Activated T-helper 1 cell treated with anti-CD3 and anti-CD28 coated beads, Interleukin-12 subunit alpha, Interleukin-12 subunit beta, Interleukin-2, Interleukin-4 antibody, amounts not matched to agents 30 ng/mL and 10 ng/mL and 1 ng/mL, durations not matched to agents 14 hours and 24 hours and 36 hours (primary cell): ENCODE results near the gene HEATR1. TPM values are rescaled to one million over a fixed set of nuclear protein-coding genes. Genes with fewer than 3 reads are reported as not detected.

ENCODE experiments used
- DNase-seq: peaks from one replicate; pipeline ENCODE4 v3.0.0; 2021; ENCODE audit warnings: low spot score
- H3K27ac Mint-ChIP-seq: one replicate; pipeline ENCODE4 v1.8.0; 2021; ENCODE audit warnings: mild to moderate bottlenecking, mixed read lengths
- H3K27me3 Mint-ChIP-seq: one replicate; pipeline ENCODE4 v1.8.0; 2022; ENCODE audit warnings: mild to moderate bottlenecking, moderate library complexity, mixed read lengths; ENCODE audit not compliant: insufficient read depth
- H3K36me3 Mint-ChIP-seq: one replicate; pipeline ENCODE4 v1.8.0; 2021; ENCODE audit warnings: low read depth, mixed read lengths
- H3K4me1 Mint-ChIP-seq: one replicate; pipeline ENCODE4 v1.8.0; 2021; ENCODE audit warnings: low read depth, mixed read lengths
- H3K4me3 Mint-ChIP-seq: one replicate; pipeline ENCODE4 v1.8.0; 2021; ENCODE audit warnings: mild to moderate bottlenecking, moderate library complexity, mixed read lengths
- H3K9me3 Mint-ChIP-seq: one replicate; pipeline ENCODE4 v1.8.0; 2021; ENCODE audit warnings: mixed read lengths
- intact Hi-C: fragments of 100-400 bp; cut with micrococcal nuclease; formaldehyde crosslinking; loops from one replicate; pipeline ENCODE4 v1.15.1; 2024
- total RNA-seq: library from RNA; stranded (reverse); gene quantifications from 2 replicates; pipeline ENCODE4 v1.2.3, GENCODE V29; 2022

The HEATR1 gene
- 83.6 and 85.2 TPM in 2 replicates for total RNA-seq

GRCh38 chr1:236603991-236604904 lies at the start of gene HEATR1:
Gene HEATR1, minus strand, starts transcription at chr1:236604516. Its CDS starts 421 bp downstream, at chr1:236604095.
- Mint-ChIP-seq H3K36me3 (peaks cover 14% of the 10 kb centered on the region), H3K4me1 (peaks cover 37% of the 10 kb centered on the region), H3K4me3 (peak within 1 kb of the TSS; percentile 98), H3K9me3 (no peaks in the 10 kb centered on the region), H3K27ac (peak within 1 kb of the TSS; percentile 90), H3K27me3 (peaks cover 8% of the 10 kb centered on the region)
- intact Hi-C loops, result loop anchor here (1.0 to 10.0 kb wide), 13 partner anchors 69 to 1100 kb away; partner anchors contain the start of genes ACTN2, B3GALNT2 and MTR
- DNase-seq, result peak; percentile 85

- H3K9me3 Mint-ChIP-seq, result no peaks in the 10 kb centered on the region
Observed at GRCh38 chr1:236645016-236645680, 40.8 kb upstream of the HEATR1 start.

GRCh38 chr1:236642763-236643162 lies 38.4 kb upstream of the HEATR1 start:
- H3K36me3 Mint-ChIP-seq, result no peaks in the 10 kb centered on the region
- intact Hi-C loops, result no loop called here
- no peaks in the 10 kb centered on the region for H3K4me1 Mint-ChIP-seq
- no peak for DNase-seq
- no peaks in the 10 kb centered on the region for H3K27me3 Mint-ChIP-seq
- H3K4me3 Mint-ChIP-seq, result no peak overlapping the region
- no peaks in the 10 kb centered on the region for H3K9me3 Mint-ChIP-seq
- no peak overlapping the region for H3K27ac Mint-ChIP-seq

More at GRCh38 chr1:236645016-236645680, 40.8 kb upstream of the HEATR1 start:
- H3K36me3 Mint-ChIP-seq, result no peaks in the 10 kb centered on the region
- H3K27ac Mint-ChIP-seq, result no peak overlapping the region
- intact Hi-C loops, result no loop called here
- no peak for DNase-seq
- no peaks in the 10 kb centered on the region for H3K4me1 Mint-ChIP-seq
- no peaks in the 10 kb centered on the region for H3K27me3 Mint-ChIP-seq
- H3K4me3 Mint-ChIP-seq, result no peak overlapping the region

- H3K9me3 Mint-ChIP-seq, result no peaks in the 10 kb centered on the region
- intact Hi-C loops, result no loop called here
- H3K36me3 Mint-ChIP-seq, result no peaks in the 10 kb centered on the region
- no peak overlapping the region for H3K4me3 Mint-ChIP-seq
- no peak for DNase-seq
- H3K27me3 Mint-ChIP-seq, result no peaks in the 10 kb centered on the region
- H3K27ac Mint-ChIP-seq, result no peak overlapping the region
- H3K4me1 Mint-ChIP-seq, result no peaks in the 10 kb centered on the region
Observed at GRCh38 chr1:236639686-236640085, 35.4 kb upstream of the HEATR1 start.

GRCh38 chr1:236638945-236639344 lies 34.6 kb upstream of the HEATR1 start:
- Mint-ChIP-seq H3K27ac (no peak overlapping the region), H3K9me3 (no peaks in the 10 kb centered on the region), H3K27me3 (no peaks in the 10 kb centered on the region), H3K36me3 (no peaks in the 10 kb centered on the region), H3K4me3 (no peak overlapping the region), H3K4me1 (no peaks in the 10 kb centered on the region)
- intact Hi-C loops, result no loop called here
- DNase-seq, result no peak

GRCh38 chr1:236636017-236636416 lies 31.7 kb upstream of the HEATR1 start:
- no peak for DNase-seq
- Mint-ChIP-seq H3K27me3 (no peaks in the 10 kb centered on the region), H3K4me3 (no peak overlapping the region), H3K4me1 (no peaks in the 10 kb centered on the region), H3K36me3 (no peaks in the 10 kb centered on the region), H3K9me3 (no peaks in the 10 kb centered on the region), H3K27ac (no peak overlapping the region)
- intact Hi-C loops, result no loop called here

GRCh38 chr1:236627727-236628408 lies 23.6 kb upstream of the HEATR1 start:
- H3K9me3 Mint-ChIP-seq, result peaks cover under 1% of the 10 kb centered on the region
- H3K4me3 Mint-ChIP-seq, result no peak overlapping the region
- H3K36me3 Mint-ChIP-seq, result no peaks in the 10 kb centered on the region
- H3K27me3 Mint-ChIP-seq, result peaks cover 13% of the 10 kb centered on the region
- no peaks in the 10 kb centered on the region for H3K4me1 Mint-ChIP-seq
- no peak for DNase-seq
- intact Hi-C loops, result no loop called here
- H3K27ac Mint-ChIP-seq, result no peak overlapping the region

GRCh38 chr1:236623371-236624166 lies 19.3 kb upstream of the HEATR1 start:
- H3K27me3 Mint-ChIP-seq, result peaks cover 18% of the 10 kb centered on the region

GRCh38 chr1:236622407-236622806 lies 18.1 kb upstream of the HEATR1 start:
- no peak overlapping the region for H3K4me3 Mint-ChIP-seq
- intact Hi-C loops, result no loop called here
- DNase-seq, result no peak
- H3K9me3 Mint-ChIP-seq, result peaks cover 8% of the 10 kb centered on the region
- no peaks in the 10 kb centered on the region for H3K4me1 Mint-ChIP-seq
- H3K36me3 Mint-ChIP-seq, result no peaks in the 10 kb centered on the region
- no peak overlapping the region for H3K27ac Mint-ChIP-seq
- peaks cover 16% of the 10 kb centered on the region for H3K27me3 Mint-ChIP-seq

More at GRCh38 chr1:236623371-236624166, 19.3 kb upstream of the HEATR1 start:
- H3K27ac Mint-ChIP-seq, result no peak overlapping the region
- H3K4me1 Mint-ChIP-seq, result no peaks in the 10 kb centered on the region
- H3K36me3 Mint-ChIP-seq, result no peaks in the 10 kb centered on the region
- DNase-seq, result no peak
- H3K4me3 Mint-ChIP-seq, result no peak overlapping the region
- peaks cover 8% of the 10 kb centered on the region for H3K9me3 Mint-ChIP-seq
- intact Hi-C loops, result no loop called here

GRCh38 chr1:236619398-236619797 lies 15.1 kb upstream of the HEATR1 start:
- Mint-ChIP-seq H3K27me3 (peaks cover 16% of the 10 kb centered on the region), H3K27ac (no peak overlapping the region), H3K4me1 (no peaks in the 10 kb centered on the region), H3K4me3 (no peak overlapping the region), H3K9me3 (peaks cover 8% of the 10 kb centered on the region), H3K36me3 (no peaks in the 10 kb centered on the region)
- intact Hi-C loops, result no loop called here
- no peak for DNase-seq

- no peak for DNase-seq
- no peak overlapping the region for H3K4me3 Mint-ChIP-seq
- peaks cover 8% of the 10 kb centered on the region for H3K9me3 Mint-ChIP-seq
- H3K4me1 Mint-ChIP-seq, result no peaks in the 10 kb centered on the region
- no peak overlapping the region for H3K27ac Mint-ChIP-seq
- intact Hi-C loops, result no loop called here
- H3K36me3 Mint-ChIP-seq, result no peaks in the 10 kb centered on the region
- peaks cover 16% of the 10 kb centered on the region for H3K27me3 Mint-ChIP-seq
Observed at GRCh38 chr1:236618507-236618906, 14.2 kb upstream of the HEATR1 start.

- no peaks in the 10 kb centered on the region for H3K4me1 Mint-ChIP-seq
- H3K27ac Mint-ChIP-seq, result no peak overlapping the region
- no peak for DNase-seq
- peaks cover 29% of the 10 kb centered on the region for H3K27me3 Mint-ChIP-seq
- H3K9me3 Mint-ChIP-seq, result no peaks in the 10 kb centered on the region
- H3K4me3 Mint-ChIP-seq, result no peak overlapping the region
- intact Hi-C loops, result no loop called here
- no peaks in the 10 kb centered on the region for H3K36me3 Mint-ChIP-seq
Observed at GRCh38 chr1:236615399-236616148, 11.3 kb upstream of the HEATR1 start.
